Hepatocyte (in vitro differentiated cells): ENCODE measurements around the gene FAM81A. TPM values are rescaled to one million over a fixed set of nuclear protein-coding genes. Genes with fewer than 3 reads are reported as not detected.

Source experiments
- DNase-seq: peaks from one replicate; pipeline ENCODE4 v3.0.0-alpha.2; 2016; ENCODE audit warnings: low spot score
- H2AFZ ChIP-seq: fragments of 200-600 bp; sonication (generic); 2 replicates; pipeline ENCODE4 v1.6.0; 2016; ENCODE audit warnings: antibody characterized with exemption, mild to moderate bottlenecking
- H3K27ac ChIP-seq: fragments of 200-600 bp; sonication (generic); 2 replicates; pipeline ENCODE4 v1.5.1; 2016; ENCODE audit warnings: mild to moderate bottlenecking
- H3K27me3 ChIP-seq: fragments of 200-600 bp; sonication (generic); 2 replicates; pipeline ENCODE4 v1.6.1; 2016
- H3K36me3 ChIP-seq: fragments of 200-600 bp; sonication (generic); replicated peaks from 2 replicates; pipeline ENCODE4 v1.5.1; 2016; ENCODE audit warnings: low read depth; ENCODE audit not compliant: insufficient read depth
- H3K4me1 ChIP-seq: fragments of 200-600 bp; sonication (generic); 2 replicates; pipeline ENCODE4 v1.5.1; 2016; ENCODE audit warnings: mild to moderate bottlenecking, moderate library complexity; ENCODE audit not compliant: insufficient read depth
- H3K4me2 ChIP-seq: fragments of 200-600 bp; sonication (generic); 2 replicates; pipeline ENCODE4 v1.6.0; 2016
- H3K4me3 ChIP-seq: fragments of 200-600 bp; sonication (generic); 2 replicates; pipeline ENCODE4 v1.5.1; 2016; ENCODE audit warnings: mild to moderate bottlenecking
- H3K79me2 ChIP-seq: fragments of 200-600 bp; sonication (generic); 2 replicates; pipeline ENCODE4 v1.6.0; 2017; ENCODE audit warnings: mild to moderate bottlenecking
- H3K9me2 ChIP-seq: fragments of 200-600 bp; sonication (generic); replicated peaks from 2 replicates; pipeline ENCODE4 v1.6.0; 2017; ENCODE audit warnings: mild to moderate bottlenecking; ENCODE audit not compliant: insufficient read depth
- H3K9me3 ChIP-seq: fragments of 200-600 bp; sonication (generic); 2 replicates; pipeline ENCODE4 v1.5.1; 2016; ENCODE audit warnings: low read depth, mild to moderate bottlenecking
- H4K20me1 ChIP-seq: fragments of 200-600 bp; sonication (generic); 2 replicates; pipeline ENCODE4 v1.6.0; 2016; ENCODE audit warnings: mild to moderate bottlenecking; ENCODE audit not compliant: insufficient read depth, poor library complexity, severe bottlenecking
- EZH2 ChIP-seq: fragments of 200-600 bp; sonication (generic); IDR thresholded peaks from 2 replicates; pipeline ENCODE4 v1.6.1; 2016; ENCODE audit warnings: antibody characterized with exemption, mild to moderate bottlenecking, borderline replicate concordance
- EZH2phosphoT487 ChIP-seq: fragments of 200-600 bp; sonication (generic); IDR thresholded peaks from one replicate; pipeline ENCODE4 v1.6.1; 2018; ENCODE audit warnings: antibody characterized with exemption, mild to moderate bottlenecking, low read depth, moderate library complexity; ENCODE audit not compliant: unreplicated experiment, severe bottlenecking
- WGBS: methylation state at CpG from one replicate; pipeline ENCODE4 v1.1.6; 2016; ENCODE audit warnings: low lambda C conversion rate; ENCODE audit errors: missing lambda C conversion rate; 5-methylcytosine and 5-hydroxymethylcytosine counted together
- polyA plus RNA-seq: library from polyadenylated mRNA; unstranded; fragments of >200 nt; fragmentation: Nextera tagmentation; extraction: Ambion mirVana; gene quantifications from 2 replicates; pipeline ENCODE4 v1.2.1, GENCODE V29; 2016
- total RNA-seq: library from RNA; depleted of rRNA; stranded (reverse); fragments of >200 nt; gene quantifications from 2 replicates; pipeline ENCODE4 v1.2.3, GENCODE V29; 2014
- TF ChIP-seq, protein P1 (sequence below): fragments of 200-600 bp; sonication (generic); IDR thresholded peaks from 2 replicates; pipeline ENCODE4 v1.5.1; 2016; ENCODE audit warnings: antibody characterized with exemption, mild to moderate bottlenecking; ENCODE audit not compliant: poor library complexity

Gene FAM81A
- total and polyA plus RNA-seq, 2 experiments from 2014 or later: 0.47 to 0.85 TPM

DNA sequence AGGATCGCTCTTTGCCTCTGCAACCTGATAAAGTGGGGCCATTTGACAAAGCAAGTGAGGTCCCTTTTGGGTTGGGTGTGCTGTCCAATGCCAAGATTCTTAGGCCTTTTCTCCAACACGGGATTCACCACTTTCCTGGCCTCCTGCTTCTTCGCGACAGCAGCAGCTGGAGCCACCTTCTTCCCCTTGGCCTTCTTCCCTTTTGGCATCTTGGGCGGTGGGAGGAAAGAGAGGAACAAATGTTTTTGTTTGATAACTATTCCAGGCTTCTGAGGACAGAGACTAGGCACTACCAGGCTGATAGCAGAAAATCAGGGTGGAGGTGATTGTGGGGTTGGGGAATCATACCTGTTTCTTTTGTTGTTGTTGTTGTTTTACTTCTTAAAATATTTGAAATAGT lies 30.0 kb upstream of the FAM81A start:
- H3K9me2 ChIP-seq: no peaks in the 10 kb centered on the region
- 98% methylated on average over 5 of the region's 5 CpGs for WGBS
- H4K20me1 ChIP-seq: no peaks in the 10 kb centered on the region
- TF ChIP-seq, protein P1, sequence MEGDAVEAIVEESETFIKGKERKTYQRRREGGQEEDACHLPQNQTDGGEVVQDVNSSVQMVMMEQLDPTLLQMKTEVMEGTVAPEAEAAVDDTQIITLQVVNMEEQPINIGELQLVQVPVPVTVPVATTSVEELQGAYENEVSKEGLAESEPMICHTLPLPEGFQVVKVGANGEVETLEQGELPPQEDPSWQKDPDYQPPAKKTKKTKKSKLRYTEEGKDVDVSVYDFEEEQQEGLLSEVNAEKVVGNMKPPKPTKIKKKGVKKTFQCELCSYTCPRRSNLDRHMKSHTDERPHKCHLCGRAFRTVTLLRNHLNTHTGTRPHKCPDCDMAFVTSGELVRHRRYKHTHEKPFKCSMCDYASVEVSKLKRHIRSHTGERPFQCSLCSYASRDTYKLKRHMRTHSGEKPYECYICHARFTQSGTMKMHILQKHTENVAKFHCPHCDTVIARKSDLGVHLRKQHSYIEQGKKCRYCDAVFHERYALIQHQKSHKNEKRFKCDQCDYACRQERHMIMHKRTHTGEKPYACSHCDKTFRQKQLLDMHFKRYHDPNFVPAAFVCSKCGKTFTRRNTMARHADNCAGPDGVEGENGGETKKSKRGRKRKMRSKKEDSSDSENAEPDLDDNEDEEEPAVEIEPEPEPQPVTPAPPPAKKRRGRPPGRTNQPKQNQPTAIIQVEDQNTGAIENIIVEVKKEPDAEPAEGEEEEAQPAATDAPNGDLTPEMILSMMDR: no peak
- no peak for TF ChIP-seq EZH2phosphoT487
- TF ChIP-seq EZH2: no peak
- H3K4me1 ChIP-seq: no peaks in the 10 kb centered on the region
- H3K27me3 ChIP-seq: no peaks in the 10 kb centered on the region
- H2AFZ ChIP-seq: no peak overlapping the region
- no peak overlapping the region for H3K27ac ChIP-seq
- no peak overlapping the region for H3K4me3 ChIP-seq
- H3K79me2 ChIP-seq: no peaks in the 10 kb centered on the region
- no peaks in the 10 kb centered on the region for H3K36me3 ChIP-seq
- H3K9me3 ChIP-seq: no peaks in the 10 kb centered on the region
- H3K4me2 ChIP-seq: no peak overlapping the region
- no peak for DNase-seq

DNA sequence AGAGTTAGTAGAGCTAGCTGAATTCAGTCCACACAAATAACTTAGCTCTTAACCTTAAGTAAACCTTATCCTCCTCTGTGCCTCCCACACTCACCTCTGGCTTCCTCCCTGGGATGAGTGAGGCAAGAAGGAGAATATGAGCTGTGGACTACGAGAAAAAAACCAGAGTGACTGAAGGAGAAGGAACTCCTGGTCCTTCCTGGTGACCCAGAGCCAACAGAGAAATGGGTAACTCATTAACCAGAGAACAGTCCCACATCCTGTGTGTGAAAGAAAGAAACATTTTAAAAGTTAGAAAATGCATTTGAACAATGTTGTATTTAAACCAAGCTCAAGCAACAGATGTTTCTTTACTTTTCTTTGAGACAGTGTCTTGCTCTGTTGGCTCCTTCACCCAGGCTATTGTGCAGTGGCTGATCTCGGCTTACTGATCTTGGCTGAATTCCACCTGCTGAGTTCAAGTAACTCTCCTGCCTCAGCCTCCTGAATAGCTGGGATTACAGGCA lies 27.5 kb upstream of the FAM81A start:
- no peak overlapping the region for H3K4me2 ChIP-seq
- H3K4me3 ChIP-seq: no peak overlapping the region
- H3K27ac ChIP-seq: peak overlapping the region; percentile 59
- no peaks in the 10 kb centered on the region for H3K4me1 ChIP-seq
- DNase-seq: peak; percentile 49
- H3K9me2 ChIP-seq: no peaks in the 10 kb centered on the region
- no peaks in the 10 kb centered on the region for H4K20me1 ChIP-seq
- no peaks in the 10 kb centered on the region for H3K36me3 ChIP-seq
- no peaks in the 10 kb centered on the region for H3K79me2 ChIP-seq
- no peaks in the 10 kb centered on the region for H3K9me3 ChIP-seq
- H3K27me3 ChIP-seq: no peaks in the 10 kb centered on the region
- H2AFZ ChIP-seq: no peak overlapping the region
- TF ChIP-seq EZH2phosphoT487 (no peak), EZH2 (no peak)
- TF ChIP-seq, protein P1: no peak
- 46% methylated on average over 2 of the region's 2 CpGs for WGBS

DNA sequence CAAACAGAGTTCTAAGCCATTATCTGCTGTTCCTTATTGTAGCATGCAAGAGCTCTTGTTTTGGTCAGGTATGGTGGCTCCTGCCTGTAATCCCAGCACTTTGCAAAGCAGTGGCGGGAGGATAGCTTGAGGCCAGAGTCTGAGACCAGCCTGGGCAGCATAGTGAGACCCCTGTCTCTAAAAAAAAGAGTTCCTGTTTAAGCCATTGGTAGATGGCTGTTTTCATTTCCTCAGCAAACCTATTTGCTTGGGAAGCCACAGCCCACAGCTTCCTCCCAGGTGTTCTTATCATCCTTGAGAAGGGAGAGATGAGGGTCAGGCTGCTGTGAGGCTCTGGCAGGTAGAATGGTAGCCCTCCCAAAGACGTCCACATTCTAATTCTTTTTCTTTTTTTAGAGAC lies 24.4 kb upstream of the FAM81A start:
- Histone ChIP-seq H4K20me1 (no peaks in the 10 kb centered on the region), H2AFZ (no peak overlapping the region), H3K9me3 (no peaks in the 10 kb centered on the region), H3K79me2 (no peaks in the 10 kb centered on the region), H3K4me2 (no peak overlapping the region), H3K27me3 (peaks cover 4% of the 10 kb centered on the region), H3K36me3 (no peaks in the 10 kb centered on the region), H3K4me1 (no peaks in the 10 kb centered on the region), H3K27ac (no peak overlapping the region), H3K9me2 (no peaks in the 10 kb centered on the region), H3K4me3 (no peak overlapping the region)
- DNase-seq: no peak
- 71% methylated on average over 2 of the region's 2 CpGs for WGBS
- TF ChIP-seq, protein P1: no peak
- no peak for TF ChIP-seq EZH2
- TF ChIP-seq EZH2phosphoT487: no peak

DNA sequence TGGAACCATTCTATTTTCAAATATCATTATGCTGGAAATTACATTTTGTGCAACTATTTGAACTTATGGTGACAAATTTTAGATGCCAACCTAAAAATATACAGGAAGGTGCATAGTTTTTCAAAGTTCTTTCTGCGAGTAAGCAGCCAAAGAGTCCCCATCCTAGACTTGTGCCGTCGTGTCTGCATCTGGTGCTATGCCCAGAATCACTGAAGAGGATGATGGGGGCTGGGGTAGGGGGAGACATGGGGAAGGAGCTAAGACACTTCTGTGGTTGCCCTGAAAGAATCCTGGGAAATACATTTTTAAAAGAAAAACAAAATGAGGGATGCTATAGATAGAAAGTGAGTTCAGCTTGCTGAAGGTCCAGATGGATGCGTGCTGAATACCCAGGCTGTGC lies 21.2 kb upstream of the FAM81A start:
- Histone ChIP-seq H3K9me2 (no peaks in the 10 kb centered on the region), H3K27ac (no peak overlapping the region), H3K4me1 (no peaks in the 10 kb centered on the region), H3K36me3 (no peaks in the 10 kb centered on the region), H3K4me2 (no peak overlapping the region), H3K79me2 (no peaks in the 10 kb centered on the region), H2AFZ (no peak overlapping the region), H3K9me3 (no peaks in the 10 kb centered on the region), H3K4me3 (no peak overlapping the region), H4K20me1 (no peaks in the 10 kb centered on the region), H3K27me3 (peaks cover 5% of the 10 kb centered on the region)
- WGBS: 94% methylated on average over 4 of the region's 4 CpGs
- DNase-seq: no peak
- TF ChIP-seq EZH2phosphoT487: no peak
